Embryonic facial prominence (tissue), 1 donor: ENCODE data around the gene WNT7B.
"Not testable (repeated sequence)": the region's sequence is repeated elsewhere in the genome, so short reads cannot be mapped to it uniquely, and the experiment has no call there.

Experiments
- DNase-seq: peaks from one replicate; pipeline ENCODE4 v3.0.0-alpha.2; 2016; ENCODE audit errors: extremely low spot score

Gene WNT7B

GRCh38 chr22:46008291-46008690, 31.3 kb upstream of the WNT7B start:
- no peak for DNase-seq

- DNase-seq: peak; percentile 48
Measured at GRCh38 chr22:46007848-46008261, 30.9 kb upstream of the WNT7B start.

- DNase-seq: no peak
Measured at GRCh38 chr22:46007003-46007847, 30.3 kb upstream of the WNT7B start.

GRCh38 chr22:46006379-46007002, 29.5 kb upstream of the WNT7B start:
- peak; percentile 37 for DNase-seq

GRCh38 chr22:46005116-46005705, 28.2 kb upstream of the WNT7B start:
- not testable (repeated sequence) for DNase-seq

- no peak for DNase-seq
Measured at GRCh38 chr22:46004105-46004866, 27.3 kb upstream of the WNT7B start.

GRCh38 chr22:46003271-46004091, 26.5 kb upstream of the WNT7B start:
- no peak for DNase-seq

- DNase-seq: no peak
Measured at GRCh38 chr22:46002757-46003270, 25.9 kb upstream of the WNT7B start.

GRCh38 chr22:46001426-46002106, 24.6 kb upstream of the WNT7B start:
- no peak for DNase-seq

- DNase-seq: no peak
Measured at GRCh38 chr22:46001046-46001425, 24.1 kb upstream of the WNT7B start.

- DNase-seq: no peak
Measured at GRCh38 chr22:46000081-46001027, 23.4 kb upstream of the WNT7B start.

- no peak for DNase-seq
Measured at GRCh38 chr22:45999379-45999971, 22.5 kb upstream of the WNT7B start.

- no peak for DNase-seq
Measured at GRCh38 chr22:45998638-45999378, 21.8 kb upstream of the WNT7B start.

- no peak for DNase-seq
Measured at GRCh38 chr22:45997777-45998637, 21.0 kb upstream of the WNT7B start.

GRCh38 chr22:45997077-45997776, 20.3 kb upstream of the WNT7B start:
- DNase-seq: no peak

GRCh38 chr22:45996241-45997076, 19.5 kb upstream of the WNT7B start:
- no peak for DNase-seq
